Breast epithelium (tissue), 4 donors: Measurements from ENCODE around the gene RGS7. TPM values are rescaled to one million over a fixed set of nuclear protein-coding genes. Genes with fewer than 3 reads are reported as not detected.

Experiments used
- DNase-seq, 2 donors: peaks; one replicate each; pipeline ENCODE4 v3.0.0-alpha.2; 2019; ENCODE audit warnings: low spot score in 2 of 2
- H3K27ac ChIP-seq, 2 donors: fragments of 200-600 bp; sonication (generic) in 1 of 2; one replicate each; pipeline ENCODE4 v1.5.1; 2016 to 2019; ENCODE audit warnings: mild to moderate bottlenecking in 1 of 2
- H3K27me3 ChIP-seq, 2 donors: fragments of 200-600 bp; sonication (generic) in 1 of 2; one replicate each; pipeline versions ENCODE4 v1.5.1 to v1.6.0; 2017 to 2019; ENCODE audit warnings: control low read depth in 1 of 2, mild to moderate bottlenecking in 1 of 2
- H3K36me3 ChIP-seq: fragments of 200-600 bp; one replicate; pipeline ENCODE4 v1.5.1; 2019
- H3K4me1 ChIP-seq, 2 donors: fragments of 200-600 bp; sonication (generic); one replicate each; pipeline ENCODE4 v1.5.1; 2016 to 2019; ENCODE audit warnings: control low read depth in 1 of 2
- H3K4me3 ChIP-seq, 3 donors: fragments of 200-600 bp; sonication (generic); 1 replicate in 2 of 3; 2 replicates in 1 of 3; pipeline ENCODE4 v1.5.1; 2016 to 2019; ENCODE audit warnings: mild to moderate bottlenecking in 3 of 3, moderate library complexity in 2 of 3
- H3K9me3 ChIP-seq, 2 donors: fragments of 200-600 bp; sonication (generic) in 1 of 2; one replicate each; pipeline ENCODE4 v1.5.1; 2016 to 2019; ENCODE audit warnings: control low read depth in 1 of 2
- POLR2A ChIP-seq: fragments of 450-650 bp; IDR thresholded peaks from one replicate; pipeline ENCODE4 v1.6.1; 2016; ENCODE audit warnings: antibody characterized with exemption, mild to moderate bottlenecking, moderate library complexity
- POLR2AphosphoS5 ChIP-seq, 3 donors: sonication (generic); formaldehyde crosslinking; IDR thresholded peaks; one replicate each; pipeline ENCODE4 v1.6.1; 2017; ENCODE audit warnings: antibody characterized with exemption in 3 of 3
- intact Hi-C: fragments of 100-400 bp; cut with DNase I; formaldehyde crosslinking; loops from one replicate; pipeline ENCODE4 v1.15.1; 2023; ENCODE audit warnings: low total_unique reads
- total RNA-seq, 3 donors: library from RNA; depleted of rRNA; stranded (reverse); fragments of >200 nt; gene quantifications; one replicate each; pipeline ENCODE4 v1.1.0, GENCODE V29; 2016
- TF ChIP-seq, protein P1 (sequence below), 3 donors: fragments of 450-650 bp; IDR thresholded peaks; one replicate each; pipeline ENCODE4 v1.5.1; 2016 to 2017; ENCODE audit warnings: antibody characterized with exemption in 3 of 3, mild to moderate bottlenecking in 3 of 3, moderate library complexity in 3 of 3

RGS7 gene
- total RNA-seq, 3 donors from 2014 or later, result 0.16 TPM; not detected in 2

DNA sequence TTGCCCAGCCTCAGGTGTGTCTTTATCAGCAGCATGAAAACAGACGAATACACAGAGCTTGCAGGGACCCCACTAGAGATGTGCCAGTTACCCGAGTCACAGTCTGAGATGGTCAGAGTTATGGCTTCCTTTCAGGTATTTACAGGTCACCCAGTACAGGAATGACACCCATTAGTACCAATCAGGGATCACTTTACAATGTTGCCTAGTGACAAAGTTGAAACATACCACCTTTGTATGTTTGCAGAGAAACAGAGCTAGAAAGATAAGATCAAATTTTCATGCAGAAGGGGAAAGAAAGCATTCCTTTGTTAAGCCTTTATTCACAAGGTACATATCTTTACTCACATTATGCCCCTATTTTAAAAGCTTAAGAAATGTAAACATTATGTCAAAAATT is 137.6 kb downstream of the RGS7 start:
- Histone ChIP-seq H3K4me1 (no peaks in the 10 kb centered on the region), H3K9me3 (peaks cover 0 to 17% of the 10 kb centered on the region in 2 donors), H3K27ac (no peak overlapping the region), H3K27me3 (no peaks in the 10 kb centered on the region), H3K36me3 (no peaks in the 10 kb centered on the region), H3K4me3 (no peak overlapping the region)
- intact Hi-C loops, result no loop called here
- TF ChIP-seq POLR2AphosphoS5 (IDR thresholded peaks at IDR 0.05), result no peak
- TF ChIP-seq POLR2A, result no peak
- TF ChIP-seq, protein P1, sequence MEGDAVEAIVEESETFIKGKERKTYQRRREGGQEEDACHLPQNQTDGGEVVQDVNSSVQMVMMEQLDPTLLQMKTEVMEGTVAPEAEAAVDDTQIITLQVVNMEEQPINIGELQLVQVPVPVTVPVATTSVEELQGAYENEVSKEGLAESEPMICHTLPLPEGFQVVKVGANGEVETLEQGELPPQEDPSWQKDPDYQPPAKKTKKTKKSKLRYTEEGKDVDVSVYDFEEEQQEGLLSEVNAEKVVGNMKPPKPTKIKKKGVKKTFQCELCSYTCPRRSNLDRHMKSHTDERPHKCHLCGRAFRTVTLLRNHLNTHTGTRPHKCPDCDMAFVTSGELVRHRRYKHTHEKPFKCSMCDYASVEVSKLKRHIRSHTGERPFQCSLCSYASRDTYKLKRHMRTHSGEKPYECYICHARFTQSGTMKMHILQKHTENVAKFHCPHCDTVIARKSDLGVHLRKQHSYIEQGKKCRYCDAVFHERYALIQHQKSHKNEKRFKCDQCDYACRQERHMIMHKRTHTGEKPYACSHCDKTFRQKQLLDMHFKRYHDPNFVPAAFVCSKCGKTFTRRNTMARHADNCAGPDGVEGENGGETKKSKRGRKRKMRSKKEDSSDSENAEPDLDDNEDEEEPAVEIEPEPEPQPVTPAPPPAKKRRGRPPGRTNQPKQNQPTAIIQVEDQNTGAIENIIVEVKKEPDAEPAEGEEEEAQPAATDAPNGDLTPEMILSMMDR (IDR thresholded peaks at IDR 0.05), result no peak
- no peak for DNase-seq

DNA sequence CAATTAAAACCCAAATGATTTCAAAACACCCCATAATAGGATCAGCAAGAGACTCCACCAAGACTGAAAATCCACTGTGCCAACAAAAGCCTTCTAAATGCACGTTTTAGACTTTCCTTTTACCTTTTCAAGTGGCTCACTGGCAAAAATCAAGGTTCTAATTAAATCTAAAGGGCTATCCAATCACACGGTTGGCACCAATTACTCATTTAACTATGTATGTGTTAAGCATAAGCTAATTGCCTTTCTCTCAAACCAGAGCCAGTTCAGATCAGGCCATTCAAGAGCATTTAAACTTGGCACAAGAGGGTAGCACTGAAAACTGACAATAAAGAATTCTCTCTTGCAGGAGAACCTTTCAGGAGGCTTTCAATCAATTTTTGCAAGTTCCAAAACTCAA is 139.5 kb downstream of the RGS7 start:
- peaks cover 0 to 9% of the 10 kb centered on the region in 2 donors for H3K9me3 ChIP-seq
- no peak for DNase-seq
- no peak overlapping the region for H3K4me3 ChIP-seq
- H3K4me1 ChIP-seq, result no peaks in the 10 kb centered on the region
- no peak overlapping the region for H3K27ac ChIP-seq
- intact Hi-C loops, result no loop called here
- H3K36me3 ChIP-seq, result no peaks in the 10 kb centered on the region
- no peaks in the 10 kb centered on the region for H3K27me3 ChIP-seq
- TF ChIP-seq, protein P1 (IDR thresholded peaks at IDR 0.05), result no peak
- no peak for TF ChIP-seq POLR2A
- TF ChIP-seq POLR2AphosphoS5 (IDR thresholded peaks at IDR 0.05), result no peak

DNA sequence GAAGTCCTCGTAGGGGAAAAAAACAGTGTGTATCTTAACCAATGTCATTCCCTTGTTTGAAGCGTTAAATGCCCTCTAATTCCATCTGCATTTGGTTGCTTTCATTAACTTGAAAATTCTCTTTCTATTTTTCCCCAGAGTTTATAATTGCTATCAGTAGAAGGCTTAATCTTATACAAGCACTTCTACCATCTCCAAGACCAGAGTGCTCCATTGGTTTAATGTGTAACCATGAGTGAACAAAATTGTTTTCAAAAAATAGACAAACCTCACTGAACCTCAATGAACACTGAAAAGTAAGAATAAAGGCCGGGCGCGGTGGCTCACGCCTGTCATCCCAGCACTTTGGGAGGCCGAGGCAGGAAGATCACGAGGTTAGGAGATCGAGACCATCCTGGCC is 141.3 kb downstream of the RGS7 start:
- Histone ChIP-seq H3K27ac (no peak overlapping the region), H3K4me1 (no peaks in the 10 kb centered on the region), H3K9me3 (peaks cover 0 to 8% of the 10 kb centered on the region in 2 donors), H3K27me3 (no peaks in the 10 kb centered on the region), H3K4me3 (no peak overlapping the region), H3K36me3 (no peaks in the 10 kb centered on the region)
- intact Hi-C loops, result loop anchor here (1.0 to 2.0 kb wide), 2 partner anchors 16 to 43 kb away; no protein-coding TSS in a partner anchor
- no peak for DNase-seq
- TF ChIP-seq POLR2A, result no peak
- TF ChIP-seq, protein P1 (IDR thresholded peaks at IDR 0.05), result no peak
- TF ChIP-seq POLR2AphosphoS5 (IDR thresholded peaks at IDR 0.05), result no peak

DNA sequence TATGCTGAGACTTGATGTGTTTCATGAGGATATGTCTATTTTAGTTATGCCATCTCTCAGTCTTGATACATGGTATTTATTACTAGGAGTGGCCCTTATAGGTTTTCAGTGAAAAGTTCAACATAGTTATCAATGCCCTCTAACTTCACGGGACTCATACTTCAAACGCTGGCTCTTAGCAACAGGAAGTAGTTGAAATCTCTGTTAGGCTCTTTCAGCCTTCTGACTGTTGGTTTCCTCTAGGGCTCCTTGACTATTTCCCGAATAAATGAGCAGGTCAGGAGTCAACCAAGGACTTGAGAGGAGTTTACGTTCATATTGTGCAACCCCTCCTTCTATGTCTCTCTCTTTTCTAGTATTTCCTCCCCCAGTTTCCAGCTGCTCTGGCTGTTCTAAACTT is 141.8 kb downstream of the RGS7 start:
- H3K9me3 ChIP-seq, result peaks cover 0 to 8% of the 10 kb centered on the region in 2 donors
- H3K4me3 ChIP-seq, result no peak overlapping the region
- no peaks in the 10 kb centered on the region for H3K36me3 ChIP-seq
- TF ChIP-seq POLR2A, result no peak
- TF ChIP-seq POLR2AphosphoS5 (IDR thresholded peaks at IDR 0.05), result no peak
- TF ChIP-seq, protein P1 (IDR thresholded peaks at IDR 0.05), result no peak
- H3K27me3 ChIP-seq, result no peaks in the 10 kb centered on the region
- H3K27ac ChIP-seq, result no peak overlapping the region
- no peaks in the 10 kb centered on the region for H3K4me1 ChIP-seq
- intact Hi-C loops, result loop anchor here (1.0 to 2.0 kb wide), 2 partner anchors 16 to 44 kb away; no protein-coding TSS in a partner anchor
- DNase-seq, result no peak

DNA sequence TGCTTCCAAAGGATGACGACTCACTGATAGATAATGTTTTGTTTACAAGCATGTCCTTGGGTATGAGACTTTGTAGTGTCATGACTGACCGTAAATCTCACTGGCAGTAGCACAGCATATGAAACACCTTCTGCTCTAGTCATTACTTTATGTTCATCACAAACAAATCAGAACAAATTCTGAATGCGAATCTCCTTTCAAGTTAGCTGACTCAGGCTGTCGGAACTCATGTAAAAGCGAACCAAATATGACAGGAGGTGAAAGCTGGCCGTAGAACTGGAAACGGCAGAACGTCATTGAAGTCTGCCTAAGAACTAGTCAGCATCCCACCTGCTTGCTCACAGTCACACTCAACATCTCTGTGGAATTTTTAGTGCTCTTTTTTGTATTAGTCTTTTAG is 143.9 kb downstream of the RGS7 start:
- TF ChIP-seq, protein P1 (IDR thresholded peaks at IDR 0.05), result no peak
- no peak for TF ChIP-seq POLR2AphosphoS5 (IDR thresholded peaks at IDR 0.05)
- no peak for TF ChIP-seq POLR2A
- Histone ChIP-seq H3K27ac (no peak overlapping the region), H3K27me3 (no peaks in the 10 kb centered on the region), H3K9me3 (peaks cover 0 to 8% of the 10 kb centered on the region in 2 donors), H3K36me3 (no peaks in the 10 kb centered on the region), H3K4me3 (no peak overlapping the region), H3K4me1 (no peaks in the 10 kb centered on the region)
- DNase-seq, result no peak
- intact Hi-C loops, result no loop called here
